ENCODE data around the gene SLC25A3.

SLC25A3 gene

GRCh38 chr12:98610596-98610995, 17.1 kb downstream of the SLC25A3 start:
- H3K23ac ChIP-seq (ENCODE audit: low read length) = no peak overlapping the region
- H3K9ac ChIP-seq (ENCODE audit: low read length) = no peak overlapping the region
- no peak for DNase-seq
- no CpG with 5 or more reads among the region's 2 CpGs for WGBS (ENCODE audit: extremely low coverage, insufficient coverage, low lambda C conversion rate)
- H4K8ac ChIP-seq (ENCODE audit: low read depth, low read length) = no peak overlapping the region
- no peak overlapping the region for H2AK5ac ChIP-seq (ENCODE audit: low read length)
- H3K27ac ChIP-seq (ENCODE audit: low read depth, low read length) = no peak overlapping the region
- H2BK5ac ChIP-seq (ENCODE audit: low read length) = no peak overlapping the region
- no peaks in the 10 kb centered on the region for H3K36me3 ChIP-seq (ENCODE audit: control insufficient read depth, insufficient read depth, low read length)
- no peak overlapping the region for H3K56ac ChIP-seq (ENCODE audit: low read length)
- no peaks in the 10 kb centered on the region for H3K4me1 ChIP-seq (ENCODE audit: control insufficient read depth, low read depth, low read length)
- no peak overlapping the region for H2BK15ac ChIP-seq (replicated peaks; ENCODE audit: low read depth)
- no peaks in the 10 kb centered on the region for H3K79me2 ChIP-seq (ENCODE audit: control insufficient read depth, insufficient read depth, low read length)
- no peak overlapping the region for H3K4me3 ChIP-seq (ENCODE audit: low read length)
- no peak overlapping the region for H4K5ac ChIP-seq (ENCODE audit: low read length)
- no peak overlapping the region for H3K4me2 ChIP-seq (ENCODE audit: low read length)
- H2BK120ac ChIP-seq (ENCODE audit: low read depth, low read length) = no peak overlapping the region
- H3K79me1 ChIP-seq (ENCODE audit: low read length) = no peaks in the 10 kb centered on the region
- H3K18ac ChIP-seq (ENCODE audit: low read length) = no peak overlapping the region
- no peak overlapping the region for H3K4ac ChIP-seq (ENCODE audit: low read depth, low read length)
- H3K27me3 ChIP-seq (ENCODE audit: insufficient read depth, low read length, poor library complexity) = no peaks in the 10 kb centered on the region

- Histone ChIP-seq H3K23ac (ENCODE audit: low read length) (no peak overlapping the region), H3K36me3 (ENCODE audit: control insufficient read depth, insufficient read depth, low read length) (no peaks in the 10 kb centered on the region), H3K4me2 (ENCODE audit: low read length) (no peak overlapping the region), H4K5ac (ENCODE audit: low read length) (no peak overlapping the region), H3K4ac (ENCODE audit: low read depth, low read length) (no peak overlapping the region), H2BK5ac (ENCODE audit: low read length) (no peak overlapping the region), H3K4me1 (ENCODE audit: control insufficient read depth, low read depth, low read length) (no peaks in the 10 kb centered on the region), H4K8ac (ENCODE audit: low read depth, low read length) (no peak overlapping the region), H2AK5ac (ENCODE audit: low read length) (no peak overlapping the region), H3K4me3 (ENCODE audit: low read length) (no peak overlapping the region), H3K79me2 (ENCODE audit: control insufficient read depth, insufficient read depth, low read length) (no peaks in the 10 kb centered on the region), H3K27ac (ENCODE audit: low read depth, low read length) (no peak overlapping the region), H3K27me3 (ENCODE audit: insufficient read depth, low read length, poor library complexity) (no peaks in the 10 kb centered on the region), H3K56ac (ENCODE audit: low read length) (no peak overlapping the region), H2BK120ac (ENCODE audit: low read depth, low read length) (no peak overlapping the region), H3K18ac (ENCODE audit: low read length) (no peak overlapping the region), H2BK15ac (replicated peaks; ENCODE audit: low read depth) (no peak overlapping the region), H3K79me1 (ENCODE audit: low read length) (no peaks in the 10 kb centered on the region), H3K9ac (ENCODE audit: low read length) (no peak overlapping the region)
- no peak for DNase-seq
- WGBS (ENCODE audit: extremely low coverage, insufficient coverage, low lambda C conversion rate) = no CpG with 5 or more reads among the region's 5 CpGs
Observed at GRCh38 chr12:98612696-98613334, 19.3 kb downstream of the SLC25A3 start.

DNA sequence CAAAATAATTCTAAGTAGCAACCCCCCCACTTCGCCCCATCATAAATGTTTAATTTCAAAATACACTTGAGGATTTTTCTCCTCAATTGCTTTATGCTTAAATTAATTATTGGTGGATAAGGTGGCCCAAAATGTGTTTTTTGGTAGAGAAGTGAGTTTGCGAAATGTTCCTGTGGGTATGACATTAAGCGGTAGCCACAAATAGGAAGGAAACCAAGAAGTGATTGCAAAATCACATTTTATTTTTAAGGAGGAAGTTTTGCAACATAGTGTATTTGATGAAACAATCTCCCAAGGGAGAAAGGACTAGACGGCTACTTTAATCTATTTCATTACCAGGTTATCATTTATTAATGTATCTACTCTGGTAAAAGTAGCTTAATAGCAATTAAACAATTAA, 25.5 kb downstream of the SLC25A3 start:
- H3K27me3 ChIP-seq (ENCODE audit: insufficient read depth, low read length, poor library complexity) = no peaks in the 10 kb centered on the region
- H3K4me1 ChIP-seq (ENCODE audit: control insufficient read depth, low read depth, low read length) = no peaks in the 10 kb centered on the region
- H3K4ac ChIP-seq (ENCODE audit: low read depth, low read length) = no peak overlapping the region
- no peaks in the 10 kb centered on the region for H3K79me1 ChIP-seq (ENCODE audit: low read length)
- no peak overlapping the region for H3K9ac ChIP-seq (ENCODE audit: low read length)
- DNase-seq = no peak
- no peak overlapping the region for H3K27ac ChIP-seq (ENCODE audit: low read depth, low read length)
- H3K56ac ChIP-seq (ENCODE audit: low read length) = no peak overlapping the region
- no peaks in the 10 kb centered on the region for H3K36me3 ChIP-seq (ENCODE audit: control insufficient read depth, insufficient read depth, low read length)
- H2BK120ac ChIP-seq (ENCODE audit: low read depth, low read length) = no peak overlapping the region
- H3K4me2 ChIP-seq (ENCODE audit: low read length) = no peak overlapping the region
- H3K18ac ChIP-seq (ENCODE audit: low read length) = no peak overlapping the region
- no peak overlapping the region for H4K5ac ChIP-seq (ENCODE audit: low read length)
- no peak overlapping the region for H4K8ac ChIP-seq (ENCODE audit: low read depth, low read length)
- no peak overlapping the region for H3K4me3 ChIP-seq (ENCODE audit: low read length)
- no peak overlapping the region for H2BK5ac ChIP-seq (ENCODE audit: low read length)
- WGBS (ENCODE audit: extremely low coverage, insufficient coverage, low lambda C conversion rate) = 100% methylated on average over 1 of the region's 4 CpGs
- H3K79me2 ChIP-seq (ENCODE audit: control insufficient read depth, insufficient read depth, low read length) = no peaks in the 10 kb centered on the region
- no peak overlapping the region for H2BK15ac ChIP-seq (replicated peaks; ENCODE audit: low read depth)
- H3K23ac ChIP-seq (ENCODE audit: low read length) = no peak overlapping the region
- no peak overlapping the region for H2AK5ac ChIP-seq (ENCODE audit: low read length)

- whole genome bisulfite sequencing (ENCODE audit: extremely low coverage, insufficient coverage, low lambda C conversion rate) = 100% methylated on average over 1 of the region's 4 CpGs
- H2BK5ac ChIP-seq (ENCODE audit: low read length) = no peak overlapping the region
- H4K8ac ChIP-seq (ENCODE audit: low read depth, low read length) = no peak overlapping the region
- peaks cover 2% of the 10 kb centered on the region for H3K79me1 ChIP-seq (ENCODE audit: low read length)
- H3K4me1 ChIP-seq (ENCODE audit: control insufficient read depth, low read depth, low read length) = no peaks in the 10 kb centered on the region
- H3K4me3 ChIP-seq (ENCODE audit: low read length) = no peak overlapping the region
- peak; percentile 12 for DNase-seq
- H2AK5ac ChIP-seq (ENCODE audit: low read length) = no peak overlapping the region
- no peak overlapping the region for H3K56ac ChIP-seq (ENCODE audit: low read length)
- no peak overlapping the region for H3K9ac ChIP-seq (ENCODE audit: low read length)
- no peak overlapping the region for H3K23ac ChIP-seq (ENCODE audit: low read length)
- H3K79me2 ChIP-seq (ENCODE audit: control insufficient read depth, insufficient read depth, low read length) = no peaks in the 10 kb centered on the region
- no peak overlapping the region for H3K27ac ChIP-seq (ENCODE audit: low read depth, low read length)
- H3K4me2 ChIP-seq (ENCODE audit: low read length) = no peak overlapping the region
- H3K36me3 ChIP-seq (ENCODE audit: control insufficient read depth, insufficient read depth, low read length) = no peaks in the 10 kb centered on the region
- H3K27me3 ChIP-seq (ENCODE audit: insufficient read depth, low read length, poor library complexity) = no peaks in the 10 kb centered on the region
- H4K5ac ChIP-seq (ENCODE audit: low read length) = no peak overlapping the region
- H3K18ac ChIP-seq (ENCODE audit: low read length) = no peak overlapping the region
- no peak overlapping the region for H2BK120ac ChIP-seq (ENCODE audit: low read depth, low read length)
- H2BK15ac ChIP-seq (replicated peaks; ENCODE audit: low read depth) = no peak overlapping the region
- no peak overlapping the region for H3K4ac ChIP-seq (ENCODE audit: low read depth, low read length)
Observed at GRCh38 chr12:98635657-98636323, 42.3 kb downstream of the SLC25A3 start.

GRCh38 chr12:98637068-98637467, 43.6 kb downstream of the SLC25A3 start:
- Histone ChIP-seq H3K23ac (ENCODE audit: low read length) (no peak overlapping the region), H3K79me1 (ENCODE audit: low read length) (peaks cover 2% of the 10 kb centered on the region), H3K4me3 (ENCODE audit: low read length) (no peak overlapping the region), H2AK5ac (ENCODE audit: low read length) (no peak overlapping the region), H3K36me3 (ENCODE audit: control insufficient read depth, insufficient read depth, low read length) (no peaks in the 10 kb centered on the region), H2BK5ac (ENCODE audit: low read length) (no peak overlapping the region), H3K27ac (ENCODE audit: low read depth, low read length) (no peak overlapping the region), H2BK120ac (ENCODE audit: low read depth, low read length) (no peak overlapping the region), H3K4ac (ENCODE audit: low read depth, low read length) (no peak overlapping the region), H3K4me2 (ENCODE audit: low read length) (no peak overlapping the region), H3K18ac (ENCODE audit: low read length) (no peak overlapping the region), H3K4me1 (ENCODE audit: control insufficient read depth, low read depth, low read length) (no peaks in the 10 kb centered on the region), H4K5ac (ENCODE audit: low read length) (no peak overlapping the region), H3K79me2 (ENCODE audit: control insufficient read depth, insufficient read depth, low read length) (peaks cover 1% of the 10 kb centered on the region), H3K56ac (ENCODE audit: low read length) (no peak overlapping the region), H3K9ac (ENCODE audit: low read length) (no peak overlapping the region), H3K27me3 (ENCODE audit: insufficient read depth, low read length, poor library complexity) (no peaks in the 10 kb centered on the region), H2BK15ac (replicated peaks; ENCODE audit: low read depth) (no peak overlapping the region), H4K8ac (ENCODE audit: low read depth, low read length) (no peak overlapping the region)
- DNase-seq = no peak
- WGBS (ENCODE audit: extremely low coverage, insufficient coverage, low lambda C conversion rate) = no CpG with 5 or more reads among the region's 2 CpGs

- WGBS (ENCODE audit: extremely low coverage, insufficient coverage, low lambda C conversion rate) = no CpG with 5 or more reads among the region's 2 CpGs
- Histone ChIP-seq H3K9ac (ENCODE audit: low read length) (no peak overlapping the region), H2BK15ac (replicated peaks; ENCODE audit: low read depth) (no peak overlapping the region), H3K18ac (ENCODE audit: low read length) (no peak overlapping the region), H3K79me1 (ENCODE audit: low read length) (peaks cover 2% of the 10 kb centered on the region), H3K79me2 (ENCODE audit: control insufficient read depth, insufficient read depth, low read length) (peaks cover 3% of the 10 kb centered on the region), H2AK5ac (ENCODE audit: low read length) (no peak overlapping the region), H3K56ac (ENCODE audit: low read length) (no peak overlapping the region), H2BK5ac (ENCODE audit: low read length) (no peak overlapping the region), H3K4ac (ENCODE audit: low read depth, low read length) (no peak overlapping the region), H3K36me3 (ENCODE audit: control insufficient read depth, insufficient read depth, low read length) (no peaks in the 10 kb centered on the region), H2BK120ac (ENCODE audit: low read depth, low read length) (no peak overlapping the region), H3K27ac (ENCODE audit: low read depth, low read length) (no peak overlapping the region), H3K4me1 (ENCODE audit: control insufficient read depth, low read depth, low read length) (no peaks in the 10 kb centered on the region), H3K4me3 (ENCODE audit: low read length) (no peak overlapping the region), H3K4me2 (ENCODE audit: low read length) (no peak overlapping the region), H3K23ac (ENCODE audit: low read length) (no peak overlapping the region), H4K8ac (ENCODE audit: low read depth, low read length) (no peak overlapping the region), H3K27me3 (ENCODE audit: insufficient read depth, low read length, poor library complexity) (no peaks in the 10 kb centered on the region), H4K5ac (ENCODE audit: low read length) (no peak overlapping the region)
- no peak for DNase-seq
Observed at GRCh38 chr12:98638009-98638408, 44.5 kb downstream of the SLC25A3 start.

Measured in mesendoderm (in vitro differentiated cells).